Sigmoid colon (tissue), 4 donors: ENCODE measurements around the gene AKAP5.

Experiments used
- CTCF ChIP-seq, 4 experiments: fragments of 450-650 bp in 3 of 4; fragments of 200-600 bp in 1 of 4; IDR thresholded peaks; one replicate each; pipeline ENCODE4 v1.5.1; 2016 to 2019; ENCODE audit warnings: antibody characterized with exemption in 4 of 4, mild to moderate bottlenecking in 3 of 4, moderate library complexity in 2 of 4
- POLR2A ChIP-seq, 2 donors: fragments of 450-650 bp; IDR thresholded peaks; one replicate each; pipeline ENCODE4 v1.6.1; 2016; ENCODE audit warnings: antibody characterized with exemption in 2 of 2, mild to moderate bottlenecking in 2 of 2, moderate library complexity in 2 of 2
- POLR2AphosphoS5 ChIP-seq, 4 donors: sonication (generic); formaldehyde crosslinking; IDR thresholded peaks; one replicate each; pipeline ENCODE4 v1.6.1; 2017; ENCODE audit warnings: antibody characterized with exemption in 4 of 4

- TF ChIP-seq CTCF (IDR thresholded peaks at IDR 0.05), result no peak
- no peak for TF ChIP-seq POLR2AphosphoS5 (IDR thresholded peaks at IDR 0.05)
- TF ChIP-seq POLR2A (IDR thresholded peaks at IDR 0.05), result no peak
Measured at GRCh38 chr14:64438181-64438841, 27.0 kb upstream of the AKAP5 start.
